ENCODE results near the gene RASL10B. TPM values are rescaled to one million over a fixed set of nuclear protein-coding genes. Genes with fewer than 3 reads are reported as not detected.

Gene RASL10B, protein sequence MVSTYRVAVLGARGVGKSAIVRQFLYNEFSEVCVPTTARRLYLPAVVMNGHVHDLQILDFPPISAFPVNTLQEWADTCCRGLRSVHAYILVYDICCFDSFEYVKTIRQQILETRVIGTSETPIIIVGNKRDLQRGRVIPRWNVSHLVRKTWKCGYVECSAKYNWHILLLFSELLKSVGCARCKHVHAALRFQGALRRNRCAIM
- 2.8 and 9.0 TPM in 2 replicates for total RNA-seq

DNA sequence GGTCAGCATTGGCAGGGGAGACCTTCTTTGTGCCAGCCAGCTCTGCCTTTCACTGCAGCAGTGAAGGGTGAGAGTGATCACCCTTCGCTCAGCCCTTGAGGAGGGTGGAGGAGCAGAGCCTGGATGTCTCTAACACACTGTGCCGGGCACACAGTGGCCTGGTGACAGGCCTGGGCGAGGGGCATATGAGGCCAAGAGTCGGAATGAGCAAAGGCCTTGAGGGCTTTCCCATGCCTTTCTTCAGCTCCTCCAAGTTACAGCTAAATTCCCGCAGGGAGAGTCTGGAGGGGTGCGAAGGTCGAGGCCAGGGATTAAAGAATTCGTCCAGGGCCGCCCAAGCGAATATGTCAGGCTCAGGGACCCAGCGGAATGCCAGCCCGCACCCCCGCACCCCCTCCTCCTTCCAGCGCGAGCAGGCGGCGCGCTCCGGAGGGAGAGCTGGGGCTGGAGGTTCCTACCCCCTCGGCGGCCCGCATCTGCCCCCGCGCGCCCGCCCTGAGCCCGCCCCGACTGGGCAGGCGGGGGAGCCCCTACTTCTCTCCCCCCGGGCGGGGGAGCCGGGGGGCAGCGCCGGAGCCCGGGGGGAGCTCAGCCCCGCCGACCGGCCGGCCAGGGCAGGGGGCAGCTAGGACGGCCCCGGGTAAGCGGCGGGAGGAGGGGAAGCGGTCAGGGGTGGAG, at the start of gene RASL10B:
RASL10B (plus strand) TSS at position 401 of the 678 bp plus-strand sequence. CDS start 3,546 bp downstream, outside the sequence.

DNA sequence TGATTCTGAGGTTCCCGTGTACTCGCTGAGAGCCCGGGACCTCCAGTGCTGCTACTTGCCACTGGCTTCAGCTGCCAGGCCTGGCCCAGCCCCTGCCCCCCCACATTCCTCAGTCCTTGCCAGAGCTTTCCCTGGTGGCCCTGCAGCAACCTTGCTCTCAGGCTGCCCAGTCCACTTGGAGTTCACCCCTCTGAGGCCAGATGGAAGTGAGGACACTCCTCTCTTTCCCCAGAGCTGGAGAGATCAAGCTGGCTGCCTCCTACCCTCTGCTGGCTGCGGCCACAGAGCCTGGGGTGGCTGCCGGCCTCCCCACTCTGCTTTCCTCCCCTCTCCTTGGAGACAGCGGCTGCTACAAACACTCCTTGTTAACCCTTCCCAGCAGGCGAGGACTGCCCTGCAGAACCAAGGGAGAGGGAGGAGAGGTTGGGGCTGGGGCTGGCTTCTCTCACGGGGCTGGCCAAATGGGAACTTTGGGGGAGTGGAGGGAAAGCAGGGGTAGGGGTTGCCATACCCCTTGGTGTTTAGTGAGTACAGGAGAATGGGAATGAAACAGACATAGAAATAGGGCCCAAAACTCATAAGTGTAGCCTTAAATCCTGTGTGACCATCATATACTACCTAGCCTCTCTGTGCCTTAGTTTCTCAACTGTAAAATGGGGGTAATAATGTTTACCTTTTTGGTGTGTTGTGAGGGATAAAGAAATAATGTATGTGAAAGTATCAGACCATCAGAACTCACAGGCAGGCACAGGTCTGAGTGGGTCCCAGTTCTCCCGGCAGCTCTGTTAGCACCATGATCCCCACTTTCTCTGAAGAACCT, 21.7 kb downstream of the RASL10B start, which contains the start of gene GAS2L2:
GAS2L2 (minus strand) TSS at position 295 of the 820 bp plus-strand sequence. CDS start 389 bp downstream, outside the sequence.

DNA sequence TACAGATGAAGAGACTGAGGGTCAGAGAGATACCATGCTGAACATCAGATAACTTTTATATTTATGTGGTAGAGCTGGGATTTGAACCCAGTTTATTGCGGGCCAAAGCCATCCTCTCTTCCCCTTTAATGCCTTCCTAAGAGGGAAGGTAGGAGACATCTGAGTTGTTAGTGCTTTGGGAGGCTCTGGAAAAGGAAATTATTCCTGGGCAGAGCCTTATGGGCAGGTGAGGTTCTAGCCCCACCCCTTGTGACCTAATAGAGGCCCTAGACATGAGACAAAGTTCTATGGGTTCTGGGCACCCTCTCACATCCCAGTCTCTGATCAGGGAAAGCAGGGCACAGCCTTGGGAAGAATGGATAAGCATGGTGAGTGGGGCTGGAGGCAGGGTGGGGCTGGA, 29.1 kb downstream of the RASL10B start, which contains the start of gene C17orf50:
C17orf50 (plus strand) TSS at position 301 of the 400 bp plus-strand sequence; CDS start at position 356, 55 bp downstream.

Other genes with a start within 250 kb of the RASL10B start
- gene SLFN12L, start 194.0 kb upstream of the RASL10B start, total RNA-seq = not detected in 2 replicates
- gene SLFN14, start 170.8 kb upstream of the RASL10B start, total RNA-seq = not detected in 2 replicates
- gene PEX12, start 153.1 kb upstream of the RASL10B start, total RNA-seq = 3.1 and 3.4 TPM in 2 replicates
- gene AP2B1, start 144.3 kb upstream of the RASL10B start, total RNA-seq = 126 and 137 TPM in 2 replicates
- not detected in 2 replicates for gene GAS2L2, start 21.6 kb downstream of the RASL10B start, total RNA-seq
- gene C17orf50, start 29.2 kb downstream of the RASL10B start, total RNA-seq = not detected in 2 replicates
- 0.49 and 1.3 TPM in 2 replicates for gene MMP28, start 64.0 kb downstream of the RASL10B start, total RNA-seq
- gene TAF15, start 77.8 kb downstream of the RASL10B start, total RNA-seq = 31.1 and 51.2 TPM in 2 replicates
- gene HEATR9, start 137.3 kb downstream of the RASL10B start, total RNA-seq = not detected in 2 replicates
- not detected in 2 replicates for gene CCL5, start 148.7 kb downstream of the RASL10B start, total RNA-seq
- 0.25 and 1.3 TPM in 2 replicates for gene RDM1, start 199.1 kb downstream of the RASL10B start, total RNA-seq
- gene LYZL6, start 212.1 kb downstream of the RASL10B start, total RNA-seq = not detected in 2 replicates
- not detected in 2 replicates for gene CCL16, start 249.9 kb downstream of the RASL10B start, total RNA-seq